GM12878 (cell line): ENCODE results near the gene TMPRSS11F. TPM values are rescaled to one million over a fixed set of nuclear protein-coding genes. Genes with fewer than 3 reads are reported as not detected.

Experiments used
- ATAC-seq: fragments of 200-7000 bp; cut with Tn5 transposase; 3 replicates; pipeline ENCODE4 v1.9.1; 2020; ENCODE audit warnings: mild to moderate bottlenecking, moderate library complexity
- BruUV-seq: library from RNA; stranded (reverse); fragments of 400-500 nt; replicated peaks from 2 replicates; lab custom pipeline; 2021; lab: Mats Ljungman, UMichigan
- CTCF ChIA-PET: fragments of 300-600 bp; sonication (Branson Sonifier 250); formaldehyde crosslinking; extraction: SDS; loops from one replicate; lab custom pipeline; 2021; ENCODE audit warnings: inconsistent platforms; lab: Yijun Ruan, JAX
- POLR2A ChIA-PET: fragments of 350-600 bp; formaldehyde crosslinking; extraction: SDS; loops from one replicate; lab custom pipeline; 2021; ENCODE audit warnings: inconsistent platforms; lab: Charles Lee
- RAD21 ChIA-PET: fragments of 300-600 bp; sonication (Branson Sonifier 250); formaldehyde crosslinking; loops from one replicate; lab custom pipeline; 2023; ENCODE audit warnings: antibody characterized with exemption; ENCODE audit not compliant: unreplicated experiment; lab: Charles Lee
- SMC1A ChIA-PET: fragments of 300-600 bp; sonication (Branson Sonifier 250); formaldehyde crosslinking; loops from one replicate; lab custom pipeline; 2023; ENCODE audit not compliant: unreplicated experiment, uncharacterized antibody; lab: Charles Lee
- DNase-seq: peaks from one replicate; pipeline ENCODE4 v3.0.0-alpha.2; 2011; ENCODE audit warnings: low read depth, low spot score
- FAIRE-seq: peaks from 3 replicates; lab custom pipeline; 2011; peaks lifted over from hg19 to GRCh38; lab: Jason Lieb, UNC
- H2AFZ ChIP-seq: 2 replicates; pipeline ENCODE4 v1.6.0; 2011; ENCODE audit warnings: low read depth, low read length, control low read depth; ENCODE audit not compliant: control insufficient read depth
- H3K27ac ChIP-seq: 2 replicates; pipeline ENCODE4 v1.5.1; 2011; ENCODE audit warnings: control low read depth; ENCODE audit not compliant: control insufficient read depth, insufficient read depth
- H3K27me3 ChIP-seq, 2 experiments: replicated peaks in 1 of 2; 2 replicates each; pipeline versions ENCODE4 v1.6.0 to v1.6.1; 2011; ENCODE audit warnings: low read length in 1 of 2; ENCODE audit not compliant: control insufficient read depth in 2 of 2, insufficient read depth in 2 of 2
- H3K36me3 ChIP-seq, 2 experiments: 2 replicates each; pipeline ENCODE4 v1.5.1; 2011; ENCODE audit warnings: low read length in 1 of 2; ENCODE audit not compliant: control insufficient read depth in 2 of 2, insufficient read depth in 2 of 2
- H3K4me1 ChIP-seq: 2 replicates; pipeline ENCODE4 v1.6.1; 2011; ENCODE audit warnings: mild to moderate bottlenecking, low read length, moderate library complexity, mixed read lengths; ENCODE audit not compliant: control insufficient read depth, insufficient read depth
- H3K4me2 ChIP-seq: 2 replicates; pipeline ENCODE4 v1.6.0; 2011; ENCODE audit warnings: control low read depth; ENCODE audit not compliant: control insufficient read depth, insufficient read depth
- H3K4me3 ChIP-seq: fragments of 200-600 bp; sonication (generic); 2 replicates; pipeline ENCODE4 v1.5.1; 2016
- H3K79me2 ChIP-seq: 2 replicates; pipeline ENCODE4 v1.6.0; 2011; ENCODE audit warnings: low read length; ENCODE audit not compliant: control insufficient read depth, insufficient read depth
- H3K9ac ChIP-seq: 2 replicates; pipeline ENCODE4 v1.8.0; 2011; ENCODE audit warnings: low read length, control low read depth, mixed read lengths; ENCODE audit not compliant: control insufficient read depth, insufficient read depth
- H3K9me3 ChIP-seq: replicated peaks from 3 replicates; pipeline ENCODE4 v1.5.1; 2011; ENCODE audit warnings: mild to moderate bottlenecking, low read length; ENCODE audit not compliant: control insufficient read depth, insufficient read depth
- H4K20me1 ChIP-seq: 2 replicates; pipeline ENCODE4 v1.6.0; 2011; ENCODE audit not compliant: control insufficient read depth, insufficient read depth
- CHD2 ChIP-seq: IDR thresholded peaks from 2 replicates; pipeline ENCODE4 v1.6.1; 2011; ENCODE audit warnings: low read depth, low read length, improper control_type of control experiment, borderline replicate concordance
- EP300 ChIP-seq, 2 experiments: fragments of 150-350 bp in 1 of 2; IDR thresholded peaks; 2 replicates each; pipeline ENCODE4 v1.6.1; 2011 to 2012; ENCODE audit warnings: low read depth in 2 of 2, low read length in 2 of 2, borderline replicate concordance in 1 of 2, improper control_type of control experiment in 1 of 2, inconsistent platforms in 1 of 2; ENCODE audit not compliant: control insufficient read depth in 1 of 2
- IKZF2 ChIP-seq, 2 experiments: fragments of 450-650 bp; IDR thresholded peaks; 2 replicates each; pipeline ENCODE4 v1.6.1; 2017; ENCODE audit warnings: mild to moderate bottlenecking in 2 of 2, moderate library complexity in 2 of 2
- MAX ChIP-seq: IDR thresholded peaks from 2 replicates; pipeline ENCODE4 v1.6.1; 2012; ENCODE audit warnings: low read depth, low read length, improper control_type of control experiment
- MEF2B ChIP-seq: fragments of 450-650 bp; IDR thresholded peaks from 2 replicates; pipeline ENCODE4 v1.6.1; 2018; ENCODE audit warnings: mild to moderate bottlenecking, moderate library complexity; ENCODE audit not compliant: partially characterized antibody, poor library complexity, severe bottlenecking
- MXI1 ChIP-seq: fragments of 150-350 bp; IDR thresholded peaks from 2 replicates; pipeline ENCODE4 v1.6.1; 2011; ENCODE audit warnings: low read depth, mild to moderate bottlenecking, inconsistent platforms, low read length, improper control_type of control experiment
- MYB ChIP-seq: fragments of 150-350 bp; IDR thresholded peaks from 2 replicates; pipeline ENCODE4 v1.6.1; 2014; ENCODE audit warnings: mild to moderate bottlenecking, low read depth, low read length, borderline replicate concordance
- NFYB ChIP-seq: IDR thresholded peaks from 2 replicates; pipeline ENCODE4 v1.6.1; 2011; ENCODE audit warnings: low read depth, mild to moderate bottlenecking, low read length, improper control_type of control experiment, moderate library complexity; ENCODE audit not compliant: insufficient read depth
- NRF1 ChIP-seq: conservative IDR thresholded peaks from 2 replicates; pipeline ENCODE4 v1.6.1; 2011; ENCODE audit warnings: mild to moderate bottlenecking, low read depth, low read length, improper control_type of control experiment
- POLR2AphosphoS2 ChIP-seq: IDR thresholded peaks from 2 replicates; pipeline ENCODE4 v1.6.1; 2011; ENCODE audit warnings: low read depth, mild to moderate bottlenecking, low read length, improper control_type of control experiment, moderate library complexity
- POLR2AphosphoS5 ChIP-seq: IDR thresholded peaks from 2 replicates; pipeline ENCODE4 v1.6.1; 2011; ENCODE audit warnings: mild to moderate bottlenecking, low read length, inconsistent platforms
- RBBP5 ChIP-seq: fragments of 200-600 bp; sonication (generic); conservative IDR thresholded peaks from 2 replicates; pipeline ENCODE4 v1.6.1; 2016
- RCOR1 ChIP-seq: conservative IDR thresholded peaks from 2 replicates; pipeline ENCODE4 v1.6.1; 2012; ENCODE audit warnings: low read depth, low read length, improper control_type of control experiment
- TARDBP ChIP-seq: IDR thresholded peaks from 2 replicates; pipeline ENCODE4 v1.6.1; 2016; ENCODE audit warnings: borderline replicate concordance
- TCF7 ChIP-seq: IDR thresholded peaks from 2 replicates; pipeline ENCODE4 v1.6.1; 2014; ENCODE audit warnings: antibody characterized with exemption, borderline replicate concordance
- YY1 ChIP-seq: IDR thresholded peaks from 2 replicates; pipeline ENCODE4 v1.6.1; 2011; ENCODE audit warnings: low read depth, mild to moderate bottlenecking, low read length
- ZNF24 ChIP-seq: fragments of 450-650 bp; IDR thresholded peaks from 2 replicates; pipeline ENCODE4 v1.6.1; 2017; ENCODE audit warnings: antibody characterized with exemption, mild to moderate bottlenecking
- ZSCAN29 ChIP-seq: fragments of 450-650 bp; IDR thresholded peaks from 2 replicates; pipeline ENCODE4 v1.6.1; 2017; ENCODE audit warnings: mild to moderate bottlenecking, moderate library complexity
- WGBS: methylation state at CpG from one replicate; pipeline ENCODE4 v1.1.6; 2016; ENCODE audit warnings: low lambda C conversion rate; ENCODE audit not compliant: insufficient replicate concordance, insufficient coverage; ENCODE audit errors: missing lambda C conversion rate; 5-methylcytosine and 5-hydroxymethylcytosine counted together
- in situ Hi-C: fragments of 300-500 bp; cut with MboI; formaldehyde crosslinking; loops from 9 replicates; pipeline ENCODE4 v1.14.3; 2018; ENCODE audit warnings: mixed read lengths
- intact Hi-C: fragments of 100-400 bp; cut with micrococcal nuclease; formaldehyde crosslinking; loops from one replicate; pipeline ENCODE4 v1.14.2; 2022; ENCODE audit not compliant: unreplicated experiment
- polyA plus RNA-seq, 11 experiments: library from polyadenylated mRNA; depleted of rRNA in 4 of 11; unstranded in 6 of 11; stranded (reverse) in 5 of 11; fragments of >200 nt; fragmentation: Nextera tagmentation in 4 of 11; fragmentation: Illumina TruSeq in 1 of 11; extraction: Ambion mirVana in 4 of 11; extraction: Trizol in 1 of 11; gene quantifications; 1 replicate in 1 of 11; 2 replicates in 10 of 11; pipeline versions ENCODE4 v1.2.1 to v1.2.3, GENCODE V29; 2011 to 2016; ENCODE audit warnings: inconsistent platforms in 2 of 11, missing spikeins in 2 of 11, low read depth in 1 of 11
- total RNA-seq, 4 experiments: library from RNA; depleted of rRNA in 3 of 4; stranded (reverse); fragments of >200 nt in 3 of 4; fragmentation: Illumina TruSeq in 1 of 4; extraction: Trizol in 1 of 4; gene quantifications; 2 replicates each; pipeline versions ENCODE4 v1.2.1 to v1.2.3, GENCODE V29; 2013 to 2021
- TF ChIP-seq, protein P1 (sequence below): IDR thresholded peaks from 2 replicates; pipeline ENCODE4 v1.6.1; 2012; ENCODE audit warnings: low read depth, low read length, improper control_type of control experiment
- TF ChIP-seq, protein P2 (sequence below): fragments of 450-650 bp; IDR thresholded peaks from 2 replicates; pipeline ENCODE4 v1.6.1; 2018; ENCODE audit warnings: mild to moderate bottlenecking, low read depth, moderate library complexity; ENCODE audit not compliant: partially characterized antibody

The TMPRSS11F gene
- total and polyA plus RNA-seq, 10 of the 15 experiments (the other 5 are each of a cell fraction or from before 2014, with no cell fraction given) = not detected

- no peaks in the 10 kb centered on the region for H3K9me3 ChIP-seq
- no peaks in the 10 kb centered on the region for H3K4me1 ChIP-seq
- ChIA-PET POLR2A (no interaction called here), CTCF (interaction anchor here (1.1 to 1.4 kb wide), 2 partner anchors 9 to 772 kb away, joined by 3 to 5 read pairs; no protein-coding TSS in a partner anchor), SMC1A (interaction anchor here (0.6 kb wide), 1 partner anchor 27 kb away, joined by 3 read pairs; no protein-coding TSS in a partner anchor), RAD21 (no interaction called here)
- intact Hi-C loops = no loop called here
- H3K9ac ChIP-seq = no peak overlapping the region
- ATAC-seq = no peak
- no peak for FAIRE-seq
- H3K36me3 ChIP-seq = no peaks in the 10 kb centered on the region
- H3K27me3 ChIP-seq = no peaks in the 10 kb centered on the region
- no TSS peak for BruUV-seq
- no peak overlapping the region for H3K4me2 ChIP-seq
- no peak overlapping the region for H3K27ac ChIP-seq
- TF ChIP-seq YY1 (no peak), ZNF24 (no peak), IKZF2 (IDR thresholded peaks at IDR 0.05) (no peak), TCF7 (no peak), EP300 (IDR thresholded peaks at IDR 0.05; ENCODE audit: borderline replicate concordance in 1 of 2, control insufficient read depth in 1 of 2, low read depth in 2 of 2, low read length in 2 of 2) (no peak), POLR2AphosphoS5 (no peak), NRF1 (no peak), MYB (no peak), NFYB (no peak), RBBP5 (no peak), MAX (no peak), POLR2AphosphoS2 (no peak), MXI1 (no peak), TARDBP (no peak), CHD2 (no peak), ZSCAN29 (no peak), RCOR1 (no peak), MEF2B (no peak)
- TF ChIP-seq, protein P1, sequence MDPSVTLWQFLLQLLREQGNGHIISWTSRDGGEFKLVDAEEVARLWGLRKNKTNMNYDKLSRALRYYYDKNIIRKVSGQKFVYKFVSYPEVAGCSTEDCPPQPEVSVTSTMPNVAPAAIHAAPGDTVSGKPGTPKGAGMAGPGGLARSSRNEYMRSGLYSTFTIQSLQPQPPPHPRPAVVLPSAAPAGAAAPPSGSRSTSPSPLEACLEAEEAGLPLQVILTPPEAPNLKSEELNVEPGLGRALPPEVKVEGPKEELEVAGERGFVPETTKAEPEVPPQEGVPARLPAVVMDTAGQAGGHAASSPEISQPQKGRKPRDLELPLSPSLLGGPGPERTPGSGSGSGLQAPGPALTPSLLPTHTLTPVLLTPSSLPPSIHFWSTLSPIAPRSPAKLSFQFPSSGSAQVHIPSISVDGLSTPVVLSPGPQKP = no peak
- TF ChIP-seq, protein P2, sequence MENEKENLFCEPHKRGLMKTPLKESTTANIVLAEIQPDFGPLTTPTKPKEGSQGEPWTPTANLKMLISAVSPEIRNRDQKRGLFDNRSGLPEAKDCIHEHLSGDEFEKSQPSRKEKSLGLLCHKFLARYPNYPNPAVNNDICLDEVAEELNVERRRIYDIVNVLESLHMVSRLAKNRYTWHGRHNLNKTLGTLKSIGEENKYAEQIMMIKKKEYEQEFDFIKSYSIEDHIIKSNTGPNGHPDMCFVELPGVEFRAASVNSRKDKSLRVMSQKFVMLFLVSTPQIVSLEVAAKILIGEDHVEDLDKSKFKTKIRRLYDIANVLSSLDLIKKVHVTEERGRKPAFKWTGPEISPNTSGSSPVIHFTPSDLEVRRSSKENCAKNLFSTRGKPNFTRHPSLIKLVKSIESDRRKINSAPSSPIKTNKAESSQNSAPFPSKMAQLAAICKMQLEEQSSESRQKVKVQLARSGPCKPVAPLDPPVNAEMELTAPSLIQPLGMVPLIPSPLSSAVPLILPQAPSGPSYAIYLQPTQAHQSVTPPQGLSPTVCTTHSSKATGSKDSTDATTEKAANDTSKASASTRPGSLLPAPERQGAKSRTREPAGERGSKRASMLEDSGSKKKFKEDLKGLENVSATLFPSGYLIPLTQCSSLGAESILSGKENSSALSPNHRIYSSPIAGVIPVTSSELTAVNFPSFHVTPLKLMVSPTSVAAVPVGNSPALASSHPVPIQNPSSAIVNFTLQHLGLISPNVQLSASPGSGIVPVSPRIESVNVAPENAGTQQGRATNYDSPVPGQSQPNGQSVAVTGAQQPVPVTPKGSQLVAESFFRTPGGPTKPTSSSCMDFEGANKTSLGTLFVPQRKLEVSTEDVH = no peak
- no peaks in the 10 kb centered on the region for H4K20me1 ChIP-seq
- no peak overlapping the region for H3K4me3 ChIP-seq
- no peaks in the 10 kb centered on the region for H3K79me2 ChIP-seq
- no peak for DNase-seq
- no peak overlapping the region for H2AFZ ChIP-seq
- in situ Hi-C loops = no loop called here
- WGBS = 0% methylated on average over 2 of the region's 2 CpGs
Observed at GRCh38 chr4:68167166-68167565, 37.5 kb upstream of the TMPRSS11F start.
